Activated T-helper 1 cell treated with anti-CD3 and anti-CD28 coated beads, Interleukin-12 subunit alpha, Interleukin-12 subunit beta, Interleukin-2, Interleukin-4 antibody, amounts not matched to agents 30 ng/mL and 10 ng/mL and 1 ng/mL, durations not matched to agents 14 hours and 24 hours and 36 hours (primary cell): ENCODE results near the gene OR56A5. TPM values are rescaled to one million over a fixed set of nuclear protein-coding genes. Genes with fewer than 3 reads are reported as not detected.

Experiments
- DNase-seq: peaks from one replicate; pipeline ENCODE4 v3.0.0; 2021; ENCODE audit warnings: low spot score
- H3K27ac Mint-ChIP-seq: one replicate; pipeline ENCODE4 v1.8.0; 2021; ENCODE audit warnings: mild to moderate bottlenecking, mixed read lengths
- H3K27me3 Mint-ChIP-seq: one replicate; pipeline ENCODE4 v1.8.0; 2022; ENCODE audit warnings: mild to moderate bottlenecking, moderate library complexity, mixed read lengths; ENCODE audit not compliant: insufficient read depth
- H3K36me3 Mint-ChIP-seq: one replicate; pipeline ENCODE4 v1.8.0; 2021; ENCODE audit warnings: low read depth, mixed read lengths
- H3K4me1 Mint-ChIP-seq: one replicate; pipeline ENCODE4 v1.8.0; 2021; ENCODE audit warnings: low read depth, mixed read lengths
- H3K4me3 Mint-ChIP-seq: one replicate; pipeline ENCODE4 v1.8.0; 2021; ENCODE audit warnings: mild to moderate bottlenecking, moderate library complexity, mixed read lengths
- H3K9me3 Mint-ChIP-seq: one replicate; pipeline ENCODE4 v1.8.0; 2021; ENCODE audit warnings: mixed read lengths
- intact Hi-C: fragments of 100-400 bp; cut with micrococcal nuclease; formaldehyde crosslinking; loops from one replicate; pipeline ENCODE4 v1.15.1; 2024
- total RNA-seq: library from RNA; stranded (reverse); gene quantifications from 2 replicates; pipeline ENCODE4 v1.2.3, GENCODE V29; 2022

The OR56A5 gene
- total RNA-seq, result not detected in 2 replicates

- Mint-ChIP-seq H3K4me1 (no peaks in the 10 kb centered on the region), H3K27me3 (peaks cover 4% of the 10 kb centered on the region), H3K4me3 (no peak within 1 kb of the TSS), H3K27ac (no peak within 1 kb of the TSS), H3K36me3 (no peaks in the 10 kb centered on the region), H3K9me3 (peaks cover 9% of the 10 kb centered on the region)
- no peak for DNase-seq
- intact Hi-C loops, result no loop called here
Observed at GRCh38 chr11:5968394-5968793, at the start of gene OR56A5. OR56A5 (minus strand) TSS chr11:5968494; CDS start chr11:5968494, 0 bp downstream.

- DNase-seq, result no peak
- Mint-ChIP-seq H3K36me3 (no peaks in the 10 kb centered on the region), H3K27ac (no peak overlapping the region), H3K4me1 (no peaks in the 10 kb centered on the region), H3K4me3 (no peak overlapping the region), H3K9me3 (no peaks in the 10 kb centered on the region), H3K27me3 (peaks cover 7% of the 10 kb centered on the region)
- intact Hi-C loops, result no loop called here
Observed at GRCh38 chr11:6013042-6013441, 44.7 kb upstream of the OR56A5 start.

GRCh38 chr11:6012035-6012668, 43.9 kb upstream of the OR56A5 start:
- DNase-seq, result no peak
- Mint-ChIP-seq H3K27me3 (peaks cover 7% of the 10 kb centered on the region), H3K9me3 (no peaks in the 10 kb centered on the region), H3K27ac (no peak overlapping the region), H3K4me1 (no peaks in the 10 kb centered on the region), H3K4me3 (no peak overlapping the region), H3K36me3 (no peaks in the 10 kb centered on the region)
- intact Hi-C loops, result no loop called here

- peaks cover 9% of the 10 kb centered on the region for H3K27me3 Mint-ChIP-seq
- H3K36me3 Mint-ChIP-seq, result no peaks in the 10 kb centered on the region
- intact Hi-C loops, result no loop called here
- H3K27ac Mint-ChIP-seq, result no peak within 1 kb of the TSS
- H3K9me3 Mint-ChIP-seq, result no peaks in the 10 kb centered on the region
- H3K4me3 Mint-ChIP-seq, result no peak within 1 kb of the TSS
- H3K4me1 Mint-ChIP-seq, result no peaks in the 10 kb centered on the region
- DNase-seq, result no peak
Observed at GRCh38 chr11:6006846-6007245, 38.6 kb upstream of the OR56A5 start, which contains the start of gene OR56A4. OR56A4 (minus strand) TSS chr11:6006946; CDS start chr11:6002992, 3,954 bp downstream.

GRCh38 chr11:6006395-6006794, 38.1 kb upstream of the OR56A5 start:
- Mint-ChIP-seq H3K9me3 (no peaks in the 10 kb centered on the region), H3K36me3 (no peaks in the 10 kb centered on the region), H3K27me3 (peaks cover 9% of the 10 kb centered on the region), H3K4me3 (no peak overlapping the region), H3K4me1 (no peaks in the 10 kb centered on the region), H3K27ac (no peak overlapping the region)
- intact Hi-C loops, result no loop called here
- no peak for DNase-seq

- DNase-seq, result no peak
- intact Hi-C loops, result no loop called here
- no peaks in the 10 kb centered on the region for H3K9me3 Mint-ChIP-seq
Observed at GRCh38 chr11:6002202-6002699, 34.0 kb upstream of the OR56A5 start.

GRCh38 chr11:5994791-5995190, 26.5 kb upstream of the OR56A5 start:
- intact Hi-C loops, result no loop called here
- H3K9me3 Mint-ChIP-seq, result no peaks in the 10 kb centered on the region
- peaks cover 2% of the 10 kb centered on the region for H3K27me3 Mint-ChIP-seq
- DNase-seq, result no peak
- no peak overlapping the region for H3K4me3 Mint-ChIP-seq
- no peaks in the 10 kb centered on the region for H3K4me1 Mint-ChIP-seq
- no peaks in the 10 kb centered on the region for H3K36me3 Mint-ChIP-seq
- H3K27ac Mint-ChIP-seq, result no peak overlapping the region

More at GRCh38 chr11:6002202-6002699, 34.0 kb upstream of the OR56A5 start:
- Mint-ChIP-seq H3K4me1 (no peaks in the 10 kb centered on the region), H3K36me3 (no peaks in the 10 kb centered on the region), H3K4me3 (no peak overlapping the region), H3K27me3 (peaks cover 2% of the 10 kb centered on the region), H3K27ac (no peak overlapping the region)

- DNase-seq, result no peak
- H3K4me3 Mint-ChIP-seq, result no peak overlapping the region
- peaks cover 5% of the 10 kb centered on the region for H3K27me3 Mint-ChIP-seq
- intact Hi-C loops, result no loop called here
- no peaks in the 10 kb centered on the region for H3K36me3 Mint-ChIP-seq
- no peaks in the 10 kb centered on the region for H3K4me1 Mint-ChIP-seq
- no peaks in the 10 kb centered on the region for H3K9me3 Mint-ChIP-seq
- H3K27ac Mint-ChIP-seq, result no peak overlapping the region
Observed at GRCh38 chr11:5992604-5993251, 24.4 kb upstream of the OR56A5 start.

- Mint-ChIP-seq H3K4me1 (no peaks in the 10 kb centered on the region), H3K9me3 (no peaks in the 10 kb centered on the region), H3K27me3 (peaks cover 5% of the 10 kb centered on the region), H3K36me3 (no peaks in the 10 kb centered on the region), H3K4me3 (no peak overlapping the region), H3K27ac (no peak overlapping the region)
- intact Hi-C loops, result no loop called here
- DNase-seq, result no peak
Observed at GRCh38 chr11:5992150-5992549, 23.9 kb upstream of the OR56A5 start.

- H3K9me3 Mint-ChIP-seq, result no peaks in the 10 kb centered on the region
- H3K4me1 Mint-ChIP-seq, result no peaks in the 10 kb centered on the region
- H3K4me3 Mint-ChIP-seq, result no peak overlapping the region
- no peak for DNase-seq
- no peaks in the 10 kb centered on the region for H3K36me3 Mint-ChIP-seq
- intact Hi-C loops, result no loop called here
- peaks cover 7% of the 10 kb centered on the region for H3K27me3 Mint-ChIP-seq
- no peak overlapping the region for H3K27ac Mint-ChIP-seq
Observed at GRCh38 chr11:5989203-5989602, 20.9 kb upstream of the OR56A5 start.

- H3K4me1 Mint-ChIP-seq, result no peaks in the 10 kb centered on the region
Observed at GRCh38 chr11:5986885-5987284, 18.6 kb upstream of the OR56A5 start, which contains the start of gene OR52L1. OR52L1 (minus strand) TSS chr11:5986985; CDS start chr11:5986930, 55 bp downstream.

GRCh38 chr11:5983443-5983842, 15.1 kb upstream of the OR56A5 start:
- Mint-ChIP-seq H3K27ac (no peak overlapping the region), H3K27me3 (peaks cover 9% of the 10 kb centered on the region), H3K4me1 (no peaks in the 10 kb centered on the region), H3K9me3 (no peaks in the 10 kb centered on the region), H3K36me3 (no peaks in the 10 kb centered on the region), H3K4me3 (no peak overlapping the region)
- intact Hi-C loops, result no loop called here
- no peak for DNase-seq

More at GRCh38 chr11:5986885-5987284, 18.6 kb upstream of the OR56A5 start, which contains the start of gene OR52L1:
- intact Hi-C loops, result no loop called here
- Mint-ChIP-seq H3K27ac (no peak within 1 kb of the TSS), H3K36me3 (no peaks in the 10 kb centered on the region), H3K9me3 (no peaks in the 10 kb centered on the region), H3K27me3 (peaks cover 10% of the 10 kb centered on the region), H3K4me3 (no peak within 1 kb of the TSS)
- DNase-seq, result no peak

- H3K27me3 Mint-ChIP-seq, result no peaks in the 10 kb centered on the region
- H3K9me3 Mint-ChIP-seq, result no peaks in the 10 kb centered on the region
- DNase-seq, result no peak
- H3K36me3 Mint-ChIP-seq, result no peaks in the 10 kb centered on the region
- intact Hi-C loops, result no loop called here
- no peak overlapping the region for H3K4me3 Mint-ChIP-seq
- H3K4me1 Mint-ChIP-seq, result no peaks in the 10 kb centered on the region
- no peak overlapping the region for H3K27ac Mint-ChIP-seq
Observed at GRCh38 chr11:5973530-5973929, 5.2 kb upstream of the OR56A5 start.
